HepG2 (cell line): Measurements from ENCODE around the gene CDK14. TPM values are rescaled to one million over a fixed set of nuclear protein-coding genes. Genes with fewer than 3 reads are reported as not detected.

Experiments used
- ATAC-seq: fragments of 200-7000 bp; cut with Tn5 transposase; 3 replicates; pipeline ENCODE4 v1.9.1; 2020; ENCODE audit warnings: mild to moderate bottlenecking, moderate library complexity
- BruUV-seq: library from RNA; stranded (reverse); fragments of 400-500 nt; replicated peaks from 2 replicates; lab custom pipeline; 2021; lab: Mats Ljungman, UMichigan
- CTCF ChIA-PET: fragments of 300-600 bp; formaldehyde crosslinking; extraction: SDS; loops from one replicate; lab custom pipeline; 2021; ENCODE audit warnings: low total read pairs, inconsistent platforms, low intra/inter-chr PET ratio; lab: Yijun Ruan, JAX
- POLR2A ChIA-PET: fragments of 350-600 bp; sonication (Branson Sonifier 250); formaldehyde crosslinking; loops from one replicate; lab custom pipeline; 2020; ENCODE audit warnings: antibody characterized with exemption, inconsistent platforms; lab: Yijun Ruan, JAX
- DNase-seq: peaks from one replicate; pipeline ENCODE4 v3.0.0-alpha.2; 2015; ENCODE audit warnings: low spot score
- FAIRE-seq: peaks from 3 replicates; lab custom pipeline; 2011; peaks lifted over from hg19 to GRCh38; lab: Jason Lieb, UNC
- H2AFZ ChIP-seq: one replicate; pipeline ENCODE4 v1.6.1; 2011; ENCODE audit warnings: low read length, inconsistent platforms
- H3K27ac ChIP-seq: fragments of 300-600 bp; 3 replicates; pipeline ENCODE4 v1.8.0; 2011; ENCODE audit warnings: mixed run types, mild to moderate bottlenecking, mixed read lengths, low read length, inconsistent platforms; ENCODE audit not compliant: insufficient read depth; ENCODE audit errors: extremely low read length
- H3K27me3 ChIP-seq, 2 experiments: fragments of 200-600 bp in 1 of 2; 2 replicates in 1 of 2; 3 replicates in 1 of 2; pipeline versions ENCODE4 v1.6.0 to v1.8.0; 2011; ENCODE audit warnings: low read length in 2 of 2, mild to moderate bottlenecking in 2 of 2, moderate library complexity in 2 of 2, inconsistent platforms in 1 of 2; ENCODE audit not compliant: insufficient read depth in 2 of 2, control insufficient read depth in 1 of 2
- H3K36me3 ChIP-seq, 2 experiments: fragments of 200-600 bp in 1 of 2; replicated peaks in 1 of 2; 2 replicates in 1 of 2; 3 replicates in 1 of 2; pipeline versions ENCODE4 v1.5.1 to v1.8.0; 2011; ENCODE audit warnings: low read length in 2 of 2, inconsistent platforms in 1 of 2; ENCODE audit not compliant: insufficient read depth in 2 of 2, control insufficient read depth in 1 of 2
- H3K4me1 ChIP-seq: 2 replicates; pipeline ENCODE4 v1.5.1; 2012; ENCODE audit warnings: low read length, inconsistent platforms; ENCODE audit not compliant: insufficient read depth
- H3K4me2 ChIP-seq: 2 replicates; pipeline ENCODE4 v1.6.0; 2011; ENCODE audit warnings: low read depth, low read length, inconsistent platforms
- H3K4me3 ChIP-seq, 3 experiments: fragments of 200-600 bp in 1 of 3; sonication (generic), shearing (Covaris generic) in 1 of 3; replicated peaks in 1 of 3; 2 replicates each; pipeline ENCODE4 v1.5.1; 2011 to 2016; ENCODE audit warnings: low read length in 3 of 3, inconsistent platforms in 2 of 3, low read depth in 2 of 3, mild to moderate bottlenecking in 2 of 3, control low read depth in 1 of 3, mixed read lengths in 1 of 3; ENCODE audit not compliant: insufficient read depth in 1 of 3
- H3K79me2 ChIP-seq: one replicate; pipeline ENCODE4 v1.6.1; 2011; ENCODE audit warnings: low read length, inconsistent platforms; ENCODE audit not compliant: insufficient read depth
- H3K9ac ChIP-seq: 2 replicates; pipeline ENCODE4 v1.6.0; 2011; ENCODE audit warnings: mild to moderate bottlenecking, low read depth, low read length, inconsistent platforms; ENCODE audit not compliant: insufficient read depth
- H3K9me3 ChIP-seq: 2 replicates; pipeline ENCODE4 v1.5.1; 2012; ENCODE audit warnings: mild to moderate bottlenecking, low read length
- H4K20me1 ChIP-seq: 2 replicates; pipeline ENCODE4 v1.6.0; 2011; ENCODE audit warnings: inconsistent platforms, mild to moderate bottlenecking, low read length, moderate library complexity; ENCODE audit not compliant: insufficient read depth
- CTCF ChIP-seq: sonication (generic); formaldehyde crosslinking; IDR thresholded peaks from 2 replicates; pipeline ENCODE4 v1.5.0; 2020; ENCODE audit warnings: mild to moderate bottlenecking, missing genetic modification reagents, moderate library complexity
- HOXD1 ChIP-seq: sonication (generic); formaldehyde crosslinking; IDR thresholded peaks from 2 replicates; pipeline ENCODE4 v1.5.0; 2020; ENCODE audit warnings: missing genetic modification reagents
- IRF2 ChIP-seq: IDR thresholded peaks from 2 replicates; pipeline ENCODE4 v1.6.1; 2018; ENCODE audit warnings: missing genetic modification reagents, missing compliant biosample characterization
- NFRKB ChIP-seq: fragments of 450-650 bp; IDR thresholded peaks from 2 replicates; pipeline ENCODE4 v1.6.1; 2017
- SMARCC2 ChIP-seq: fragments of 450-650 bp; IDR thresholded peaks from 2 replicates; pipeline ENCODE4 v1.6.1; 2017; ENCODE audit warnings: antibody characterized with exemption, mild to moderate bottlenecking
- SRSF9 ChIP-seq: fragments of 200-400 bp; formaldehyde crosslinking; IDR thresholded peaks from 2 replicates; pipeline ENCODE4 v1.6.1; 2018; ENCODE audit warnings: borderline replicate concordance, mild to moderate bottlenecking, low read depth, low read length; ENCODE audit not compliant: insufficient read depth, poor library complexity, severe bottlenecking
- TFAP4 ChIP-seq: sonication (generic); IDR thresholded peaks from 2 replicates; pipeline ENCODE4 v1.6.1; 2016; ENCODE audit warnings: low read depth, borderline replicate concordance
- TRIM24 ChIP-seq: sonication (generic); formaldehyde crosslinking; IDR thresholded peaks from 2 replicates; pipeline ENCODE4 v1.8.0; 2022; ENCODE audit warnings: mild to moderate bottlenecking, missing genetic modification reagents
- ZBTB38 ChIP-seq: sonication (generic); formaldehyde crosslinking; IDR thresholded peaks from 2 replicates; pipeline ENCODE4 v1.5.1; 2020; ENCODE audit warnings: mild to moderate bottlenecking, missing genetic modification reagents
- ZBTB42 ChIP-seq: sonication (generic); formaldehyde crosslinking; IDR thresholded peaks from 2 replicates; pipeline ENCODE4 v1.5.0; 2020; ENCODE audit warnings: mild to moderate bottlenecking, missing genetic modification reagents
- ZNF24 ChIP-seq: fragments of 450-650 bp; IDR thresholded peaks from 2 replicates; pipeline ENCODE4 v1.6.1; 2017; ENCODE audit warnings: antibody characterized with exemption, mild to moderate bottlenecking
- ZNF674 ChIP-seq: sonication (generic); formaldehyde crosslinking; IDR thresholded peaks from 2 replicates; pipeline ENCODE4 v1.5.0; 2020; ENCODE audit warnings: low read depth, mild to moderate bottlenecking, missing genetic modification reagents
- WGBS: methylation state at CpG from one replicate; pipeline ENCODE4 v1.1.6; 2017; ENCODE audit warnings: low lambda C conversion rate; 5-methylcytosine and 5-hydroxymethylcytosine counted together
- in situ Hi-C: cut with HindIII; loops from 2 replicates; pipeline ENCODE4 v1.10.0; 2017; ENCODE audit warnings: low pct_unique_long_range_greater_than_20kb; ENCODE audit not compliant: extremely low pct_ligation_motif_present
- intact Hi-C: fragments of 100-400 bp; cut with micrococcal nuclease; formaldehyde crosslinking; loops from one replicate; pipeline ENCODE4 v1.10.0; 2022; ENCODE audit not compliant: unreplicated experiment
- polyA plus RNA-seq, 8 experiments: library from polyadenylated mRNA; depleted of rRNA in 3 of 8; stranded (reverse) in 7 of 8; unstranded in 1 of 8; fragments of >200 nt; fragmentation: Illumina TruSeq in 4 of 8; extraction: Trizol in 4 of 8; gene quantifications; 2 replicates each; pipeline versions ENCODE4 v1.2.1 to v1.2.3, GENCODE V29; 2011 to 2016; ENCODE audit warnings: low read depth in 4 of 8, missing spikeins in 1 of 8, mixed read lengths in 1 of 8; ENCODE audit not compliant: insufficient read depth in 1 of 8
- total RNA-seq, 5 experiments: library from RNA; depleted of rRNA; stranded (reverse); fragments of >200 nt; fragmentation: Illumina TruSeq; extraction: Trizol; gene quantifications; 2 replicates each; pipeline ENCODE4 v1.2.3, GENCODE V29; 2016; ENCODE audit warnings: low read depth in 1 of 5
- TF ChIP-seq, protein P1 (sequence below): sonication (generic); formaldehyde crosslinking; IDR thresholded peaks from 2 replicates; pipeline ENCODE4 v1.4.0; 2020; ENCODE audit warnings: mild to moderate bottlenecking, missing genetic modification reagents
- TF ChIP-seq, protein P2 (sequence below): IDR thresholded peaks from 2 replicates; pipeline ENCODE4 v1.6.1; 2012; ENCODE audit warnings: low read depth, low read length, improper control_type of control experiment

CDK14 gene
- total and polyA plus RNA-seq, 2 of the 13 experiments (the other 11 are each of a cell fraction or from before 2014, with no cell fraction given) = 0.26 to 0.71 TPM

DNA sequence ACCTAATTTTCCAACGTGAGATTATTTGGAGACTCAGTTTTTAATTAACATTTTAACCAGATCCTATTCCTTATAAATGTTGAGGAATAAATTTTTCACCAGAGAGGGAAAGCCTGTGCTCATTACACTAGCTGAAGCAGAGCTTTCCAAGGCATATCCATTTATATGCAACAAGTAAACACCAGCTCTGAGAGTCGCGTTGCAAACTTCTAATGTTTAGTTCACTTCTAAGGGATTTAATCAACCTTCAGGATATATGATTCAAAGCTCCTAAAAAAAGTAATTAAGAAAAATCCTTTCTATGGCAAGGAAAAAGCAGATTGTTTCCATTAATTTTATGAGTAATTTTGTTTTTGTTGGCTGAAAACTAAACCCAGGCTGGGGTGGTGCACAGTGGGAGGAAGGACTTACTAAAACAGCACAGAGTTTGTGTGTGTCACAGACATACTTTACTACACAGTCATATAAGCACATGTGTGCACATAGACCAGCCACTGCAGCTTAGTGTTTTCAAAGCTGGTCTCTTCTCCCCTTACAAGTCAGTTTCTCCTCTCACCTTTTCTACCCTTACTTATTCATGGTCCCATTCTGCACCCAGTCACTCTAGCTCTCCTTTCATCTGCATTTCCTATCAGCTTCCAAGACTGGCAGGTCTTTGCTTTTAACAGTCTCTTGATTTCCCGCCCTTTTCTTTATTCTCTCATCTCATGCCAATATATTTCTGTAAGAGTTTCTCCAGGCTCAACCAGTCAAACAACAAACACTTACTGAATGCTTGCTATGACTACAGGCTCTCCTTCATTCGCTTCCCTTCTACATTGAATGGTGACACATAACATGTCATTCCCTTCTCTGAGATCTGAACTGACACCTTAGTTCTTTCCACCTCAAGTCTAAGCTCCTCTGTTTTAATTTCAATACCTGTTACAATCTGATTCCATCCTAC is 587.0 kb downstream of the CDK14 start:
- Histone ChIP-seq H3K79me2 (no peaks in the 10 kb centered on the region), H3K27me3 (no peaks in the 10 kb centered on the region), H3K9me3 (no peaks in the 10 kb centered on the region), H3K9ac (no peak overlapping the region), H3K27ac (no peak overlapping the region), H2AFZ (no peak overlapping the region), H3K4me1 (no peaks in the 10 kb centered on the region), H4K20me1 (no peaks in the 10 kb centered on the region), H3K4me2 (no peak overlapping the region), H3K4me3 (no peak overlapping the region), H3K36me3 (no peaks in the 10 kb centered on the region)
- BruUV-seq = no TSS peak
- DNase-seq (no peak), ATAC-seq (no peak), FAIRE-seq (no peak)
- TF ChIP-seq ZBTB38 (CRISPR knock-in tag) = no peak
- no peak for TF ChIP-seq SRSF9
- TF ChIP-seq TRIM24 = no peak
- no peak for TF ChIP-seq ZNF24
- no peak for TF ChIP-seq ZBTB42 (CRISPR knock-in tag)
- no peak for TF ChIP-seq CTCF
- TF ChIP-seq, protein P1, sequence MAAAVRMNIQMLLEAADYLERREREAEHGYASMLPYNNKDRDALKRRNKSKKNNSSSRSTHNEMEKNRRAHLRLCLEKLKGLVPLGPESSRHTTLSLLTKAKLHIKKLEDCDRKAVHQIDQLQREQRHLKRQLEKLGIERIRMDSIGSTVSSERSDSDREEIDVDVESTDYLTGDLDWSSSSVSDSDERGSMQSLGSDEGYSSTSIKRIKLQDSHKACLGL (CRISPR knock-in tag) = no peak
- TF ChIP-seq, protein P2, sequence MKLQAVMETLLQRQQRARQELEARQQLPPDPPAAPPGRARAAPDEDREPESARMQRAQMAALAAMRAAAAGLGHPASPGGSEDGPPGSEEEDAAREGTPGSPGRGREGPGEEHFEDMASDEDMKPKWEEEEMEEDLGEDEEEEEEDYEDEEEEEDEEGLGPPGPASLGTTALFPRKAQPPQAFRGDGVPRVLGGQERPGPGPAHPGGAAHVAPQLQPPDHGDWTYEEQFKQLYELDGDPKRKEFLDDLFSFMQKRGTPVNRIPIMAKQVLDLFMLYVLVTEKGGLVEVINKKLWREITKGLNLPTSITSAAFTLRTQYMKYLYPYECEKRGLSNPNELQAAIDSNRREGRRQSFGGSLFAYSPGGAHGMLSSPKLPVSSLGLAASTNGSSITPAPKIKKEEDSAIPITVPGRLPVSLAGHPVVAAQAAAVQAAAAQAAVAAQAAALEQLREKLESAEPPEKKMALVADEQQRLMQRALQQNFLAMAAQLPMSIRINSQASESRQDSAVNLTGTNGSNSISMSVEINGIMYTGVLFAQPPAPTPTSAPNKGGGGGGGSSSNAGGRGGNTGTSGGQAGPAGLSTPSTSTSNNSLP = no peak
- no peak for TF ChIP-seq NFRKB
- no peak for TF ChIP-seq HOXD1
- no peak for TF ChIP-seq TFAP4
- no peak for TF ChIP-seq SMARCC2
- TF ChIP-seq IRF2 (CRISPR knock-in tag) = no peak
- no peak for TF ChIP-seq ZNF674 (CRISPR knock-in tag)
- WGBS = 2% methylated on average over 5 of the region's 5 CpGs
- POLR2A ChIA-PET = no interaction called here
- in situ Hi-C loops = no loop called here
- CTCF ChIA-PET = no interaction called here
- intact Hi-C loops = no loop called here
